NCI-H1105 (cell line): ENCODE data around the gene PPM1J.

Experiments
- DNase-seq: peaks from one replicate; lab custom pipeline; 2025; lab: John Stamatoyannopoulos, UW

PPM1J gene

DNA sequence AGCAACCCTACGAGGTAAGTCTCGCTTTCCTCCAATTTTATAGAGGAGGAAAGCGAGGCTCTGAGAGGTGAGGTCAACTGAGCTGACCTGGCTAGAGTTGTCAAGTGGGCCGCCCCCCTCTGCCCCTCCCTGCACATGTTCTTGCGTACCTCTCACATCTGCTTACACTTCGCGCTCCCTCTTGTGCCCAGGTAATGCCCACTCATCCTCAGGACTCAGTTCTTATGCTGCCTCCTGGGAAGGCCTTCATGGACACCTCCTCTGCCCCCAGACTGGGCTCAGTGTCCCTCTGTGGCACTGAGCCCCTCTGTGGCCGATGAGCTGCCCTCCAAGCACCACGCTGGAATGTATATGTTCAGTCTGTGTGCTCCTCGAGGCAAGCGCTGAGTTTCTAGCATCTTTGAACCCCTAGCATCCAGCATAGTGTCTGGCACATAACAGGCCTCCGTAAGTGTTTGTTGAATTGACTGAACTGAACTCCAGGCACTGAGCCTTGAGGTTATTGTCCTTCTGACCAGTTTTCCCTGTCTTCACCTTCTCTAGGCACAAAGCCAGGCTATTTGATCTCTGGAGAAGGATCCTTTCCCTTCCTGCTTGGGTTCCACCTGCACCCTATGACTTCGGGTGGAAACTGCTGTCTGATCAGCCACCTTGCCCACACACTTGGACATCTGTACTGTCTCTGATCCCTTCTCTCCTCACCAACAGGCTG lies 27.2 kb downstream of the PPM1J start:
- DNase-seq = no peak

DNA sequence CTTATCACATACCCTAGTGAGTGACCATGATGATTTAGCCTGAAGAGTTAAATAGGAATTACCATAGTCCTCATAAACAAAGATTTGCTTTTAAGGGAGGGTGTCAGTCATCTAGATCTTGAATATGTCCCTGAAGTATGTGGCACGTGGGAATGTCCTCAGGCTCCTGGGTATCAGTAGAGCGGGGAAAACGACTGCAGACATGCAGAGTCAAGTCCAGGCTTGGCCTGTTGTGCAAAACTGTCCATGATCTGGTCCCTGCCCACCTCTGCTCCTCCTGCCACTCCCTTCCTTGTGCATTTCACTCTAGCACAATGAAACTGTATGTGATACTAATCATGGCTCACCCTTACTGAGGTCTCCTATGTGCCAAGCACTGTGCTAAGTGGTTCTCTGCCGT lies 27.8 kb downstream of the PPM1J start:
- no peak for DNase-seq

DNA sequence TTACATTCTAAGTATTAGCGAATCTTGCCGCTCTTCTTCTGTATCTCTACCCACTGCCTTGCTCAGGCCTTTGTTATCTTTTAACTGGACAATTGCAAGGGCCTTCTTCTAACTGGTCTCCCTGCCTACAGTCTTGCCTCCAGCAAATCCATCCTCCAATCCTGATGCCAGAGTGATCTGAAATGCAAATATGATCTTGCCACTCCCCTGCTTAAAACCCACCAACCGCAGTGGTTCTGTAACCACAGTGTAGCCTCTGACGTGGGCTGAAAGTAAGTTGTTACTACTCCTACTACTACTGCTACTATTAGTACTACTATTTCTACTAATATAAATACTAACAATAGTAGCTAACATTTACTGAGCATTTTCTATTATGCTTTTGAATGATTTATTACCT lies 28.3 kb downstream of the PPM1J start:
- DNase-seq = no peak

DNA sequence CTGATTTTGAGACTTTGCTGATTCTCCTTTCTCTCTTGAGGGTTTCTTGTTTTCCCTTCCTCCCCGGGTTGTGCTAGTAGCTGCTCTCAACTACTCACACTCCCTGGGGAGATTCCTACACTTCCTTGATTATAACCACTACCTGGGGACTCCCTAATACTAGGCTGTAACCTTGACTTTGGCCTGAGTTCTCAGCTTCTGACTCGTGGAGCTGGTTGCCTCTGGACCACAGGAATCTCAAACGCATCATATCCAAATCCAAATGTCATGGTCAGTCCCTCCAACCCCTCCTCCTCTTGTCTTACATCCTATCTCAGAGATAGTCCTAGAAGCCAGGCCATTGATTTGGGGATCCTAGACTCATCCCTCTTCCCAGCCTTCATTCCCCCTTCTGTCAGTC lies 28.7 kb downstream of the PPM1J start:
- no peak for DNase-seq

DNA sequence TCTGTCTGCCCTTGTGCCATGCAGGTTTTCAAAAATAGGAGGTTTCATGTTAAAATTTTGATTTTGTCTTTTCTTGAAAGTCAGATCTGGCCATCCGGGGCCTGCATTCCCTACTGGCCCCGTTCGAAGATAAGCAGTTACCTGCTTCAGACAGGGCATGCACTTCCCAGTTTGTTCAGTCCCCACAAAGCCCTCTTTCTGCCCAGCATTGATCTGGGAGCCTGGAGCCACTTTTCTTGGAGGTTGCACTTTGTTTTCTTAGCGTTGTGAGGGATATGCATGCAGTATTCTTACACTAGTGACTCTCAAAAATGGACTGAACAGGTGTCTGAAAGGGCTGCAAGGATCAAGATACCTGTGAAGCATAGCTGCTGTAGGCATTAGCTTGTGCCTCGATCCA lies 29.2 kb downstream of the PPM1J start:
- no peak for DNase-seq

DNA sequence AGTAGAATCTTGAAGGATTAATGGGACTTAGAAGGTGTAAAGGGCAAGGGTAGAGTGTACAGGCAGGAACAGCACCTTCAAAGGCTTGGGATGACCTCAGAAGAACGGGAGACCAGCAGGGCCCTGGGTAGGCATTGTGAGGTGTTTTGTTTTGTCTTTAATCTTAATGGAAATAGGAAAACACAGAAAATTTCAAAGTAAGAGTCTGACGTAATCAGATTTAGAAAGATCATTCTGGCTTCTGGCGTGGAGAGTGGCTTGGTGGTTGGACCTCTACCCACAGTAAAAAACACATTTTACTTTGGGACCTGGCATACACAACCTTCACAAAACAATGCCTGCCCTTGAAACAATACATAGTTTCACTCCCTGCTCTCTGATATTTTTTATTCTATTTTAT lies 36.5 kb downstream of the PPM1J start:
- DNase-seq = no peak

DNA sequence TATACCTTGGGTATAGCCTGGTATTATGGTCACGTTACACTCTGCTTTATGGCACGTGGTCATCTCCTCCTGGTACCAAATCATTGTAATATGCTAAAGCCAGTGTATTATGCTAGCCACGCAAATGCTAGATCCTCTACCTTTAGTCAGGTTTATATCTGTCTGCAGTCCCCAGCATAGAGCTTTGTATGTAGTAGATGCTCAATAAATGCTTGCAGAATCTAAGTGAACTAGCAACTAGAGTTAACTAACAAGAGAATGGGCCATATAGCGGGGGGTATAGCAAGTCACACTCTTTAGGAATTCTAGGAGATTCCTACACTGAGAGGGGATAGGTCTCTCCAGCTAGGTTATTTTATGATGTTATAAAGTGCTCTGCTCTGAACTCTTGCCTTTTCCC lies 37.6 kb downstream of the PPM1J start:
- DNase-seq = no peak

DNA sequence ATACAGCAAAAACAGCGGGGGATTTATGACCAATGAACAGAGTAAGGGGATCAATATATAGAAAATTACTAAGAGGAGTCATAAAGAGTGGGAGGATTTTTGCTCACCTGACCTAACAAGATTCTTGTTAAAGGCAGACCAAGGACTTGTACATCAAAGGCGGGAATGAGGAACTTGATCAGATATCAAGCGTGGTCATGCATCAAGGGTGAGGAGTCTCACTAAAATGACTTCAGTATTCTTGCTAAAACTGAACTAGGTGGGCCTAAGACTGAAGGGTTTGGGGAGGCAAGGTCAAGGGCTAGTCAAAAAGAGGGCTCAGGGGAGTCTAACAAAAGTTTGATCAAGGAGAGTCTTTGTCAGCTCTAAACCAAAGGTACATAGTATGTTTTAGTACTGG lies 38.6 kb downstream of the PPM1J start:
- no peak for DNase-seq

DNA sequence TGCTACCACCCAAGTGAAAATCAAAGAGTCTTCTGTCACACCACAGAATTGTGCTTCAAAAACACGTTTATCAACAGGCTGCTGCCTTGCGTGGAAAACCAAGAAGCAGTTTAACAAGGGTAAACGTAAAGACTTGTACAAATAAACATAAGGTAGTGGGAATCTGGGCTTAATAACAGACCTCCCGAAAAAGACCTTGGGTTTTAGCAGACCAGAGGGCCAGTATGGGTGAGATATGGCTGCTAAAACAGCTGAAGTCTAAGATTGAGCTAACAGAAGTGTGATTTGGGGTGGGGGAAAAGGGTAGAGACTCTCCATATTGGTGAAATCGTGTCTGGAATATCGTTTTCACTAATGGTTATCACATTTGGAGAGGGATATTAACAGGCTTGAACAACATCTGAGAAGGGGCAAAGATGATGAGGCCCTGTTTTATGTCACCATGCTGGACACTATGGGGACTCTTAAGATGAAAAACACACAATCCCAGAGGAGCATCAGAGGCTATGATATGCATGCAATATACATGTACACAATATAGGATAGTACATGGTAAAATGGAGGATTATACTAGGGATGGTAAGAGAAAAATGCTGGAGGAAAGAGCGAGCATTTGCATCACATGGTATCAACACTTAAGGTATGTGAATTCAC lies 39.3 kb downstream of the PPM1J start:
- no peak for DNase-seq

DNA sequence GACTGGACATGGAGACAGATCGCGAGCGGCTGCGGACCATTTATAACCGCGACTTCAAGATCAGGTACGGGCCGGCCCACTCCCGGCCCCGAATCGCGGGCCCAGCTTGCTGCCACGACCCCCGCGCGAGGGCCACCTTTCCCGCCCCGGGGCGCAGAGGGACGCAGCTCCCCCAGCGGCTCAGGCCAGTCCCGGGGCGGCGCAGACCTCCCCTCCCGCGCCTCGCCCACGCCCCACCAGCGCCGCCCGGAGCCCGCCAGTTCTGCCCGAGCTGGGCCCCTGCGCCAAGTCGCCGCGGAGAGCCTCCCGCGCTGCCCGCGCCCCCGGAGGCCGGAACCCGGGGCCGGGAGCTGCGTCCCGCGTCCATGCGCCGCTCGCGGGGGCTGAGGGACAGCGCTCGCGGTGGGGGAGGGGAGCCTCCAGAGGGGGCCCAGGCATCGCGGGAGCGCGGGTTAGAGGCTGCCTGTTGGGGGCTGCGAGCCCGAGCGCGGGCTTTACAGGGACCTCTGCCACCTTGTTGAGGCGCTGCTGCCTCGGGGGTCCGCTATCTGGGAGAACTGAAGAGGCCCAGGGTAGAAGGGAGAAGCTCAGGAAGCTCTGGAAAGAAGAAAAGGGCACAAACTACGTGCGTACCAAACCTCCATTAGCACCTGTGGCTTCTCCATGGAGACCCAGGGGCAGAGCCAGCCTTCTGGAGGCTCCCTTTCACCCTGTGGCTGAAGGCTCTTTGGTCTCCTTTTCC lies 40.0 kb downstream of the PPM1J start:
- peak; percentile 49 for DNase-seq

DNA sequence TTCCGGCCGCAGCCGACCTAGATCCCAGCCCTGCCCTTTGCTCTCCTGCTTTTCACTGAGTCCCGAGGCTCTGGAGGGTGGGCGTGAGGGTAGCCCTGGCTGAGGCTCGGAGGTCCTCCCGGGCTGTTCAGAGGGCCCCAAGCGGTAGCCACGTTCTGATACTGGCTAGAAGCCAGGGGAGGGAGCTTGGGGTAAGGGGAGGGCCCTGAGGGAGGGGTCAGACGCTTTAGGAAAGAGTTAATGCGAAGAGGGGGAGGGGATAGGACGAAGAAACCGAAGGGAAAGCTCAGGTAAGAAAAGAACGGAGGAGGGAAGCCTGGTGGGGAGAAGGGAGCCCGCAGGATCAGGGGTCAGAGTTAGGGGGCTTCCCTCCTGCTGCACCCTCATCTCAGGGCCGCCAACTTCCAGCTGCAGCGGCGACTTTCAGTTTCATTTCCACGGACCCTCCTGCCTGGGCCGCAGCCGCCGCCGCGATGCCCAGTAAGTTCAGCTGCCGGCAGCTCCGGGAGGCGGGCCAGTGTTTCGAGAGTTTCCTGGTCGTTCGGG lies 40.6 kb downstream of the PPM1J start, which contains the start of gene MOV10:
Gene MOV10 (plus strand): TSS at position 220 of the 546 bp plus-strand sequence. CDS start 254 bp downstream, at position 474.
- peak; percentile 62 for DNase-seq

DNA sequence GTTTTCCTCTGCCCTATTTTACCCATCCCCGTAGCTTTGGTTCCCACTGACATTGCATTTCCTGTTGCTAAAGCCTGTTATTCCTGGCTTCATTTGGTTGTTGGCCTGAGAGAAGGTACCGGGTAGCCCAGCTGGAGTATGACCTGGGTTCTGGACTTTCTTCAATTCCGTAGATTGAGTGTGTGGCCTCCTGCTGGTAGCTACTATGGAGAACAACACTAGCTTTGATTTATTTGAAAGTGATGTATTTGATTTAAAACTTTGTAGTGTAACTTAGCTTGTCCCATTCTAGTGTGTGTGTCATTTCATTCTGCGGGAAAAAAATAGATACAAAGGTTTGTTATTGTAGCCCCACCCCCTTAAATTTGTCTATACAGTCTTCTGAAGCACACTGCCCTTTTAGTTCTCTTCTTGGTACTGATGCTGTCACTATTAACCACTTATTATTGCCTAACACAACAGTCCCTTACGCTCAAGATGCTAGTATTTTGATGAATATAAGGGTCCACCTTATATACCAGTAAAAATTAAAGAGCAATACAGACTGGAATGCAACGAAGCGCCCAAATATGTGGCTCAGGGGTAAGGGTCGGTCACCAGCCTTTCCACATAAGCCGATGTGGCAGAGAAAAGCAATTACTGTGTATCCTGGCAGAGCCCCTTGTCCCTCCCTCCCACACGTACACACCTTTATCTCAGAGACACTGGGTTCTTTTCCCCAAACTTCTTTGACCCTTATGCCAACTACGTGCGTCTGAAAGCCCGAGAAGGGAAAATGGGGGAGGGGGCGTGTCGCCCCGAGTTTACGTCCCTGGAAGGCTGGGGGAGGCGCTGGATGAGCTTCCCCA lies 41.3 kb downstream of the PPM1J start:
- DNase-seq = peak; percentile 20

DNA sequence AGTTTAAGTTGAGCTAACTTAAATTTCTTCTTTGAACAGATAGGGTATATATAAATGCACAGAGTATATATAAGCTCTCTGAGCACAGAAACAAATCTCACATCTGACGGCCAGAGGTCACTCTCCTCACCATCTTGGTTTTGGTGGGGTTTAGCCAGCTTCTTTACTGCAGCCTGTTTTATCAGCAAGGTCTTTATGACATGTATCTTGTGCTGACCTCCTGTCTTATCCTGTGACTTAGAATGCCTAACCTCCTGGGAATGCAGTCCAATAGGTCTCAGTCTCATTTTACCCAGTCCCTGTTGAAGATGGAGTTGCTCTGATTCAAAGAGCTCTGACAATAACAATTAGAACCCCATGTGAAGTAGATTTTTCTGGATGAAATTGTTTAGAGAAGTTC lies 42.3 kb downstream of the PPM1J start:
- no peak for DNase-seq

DNA sequence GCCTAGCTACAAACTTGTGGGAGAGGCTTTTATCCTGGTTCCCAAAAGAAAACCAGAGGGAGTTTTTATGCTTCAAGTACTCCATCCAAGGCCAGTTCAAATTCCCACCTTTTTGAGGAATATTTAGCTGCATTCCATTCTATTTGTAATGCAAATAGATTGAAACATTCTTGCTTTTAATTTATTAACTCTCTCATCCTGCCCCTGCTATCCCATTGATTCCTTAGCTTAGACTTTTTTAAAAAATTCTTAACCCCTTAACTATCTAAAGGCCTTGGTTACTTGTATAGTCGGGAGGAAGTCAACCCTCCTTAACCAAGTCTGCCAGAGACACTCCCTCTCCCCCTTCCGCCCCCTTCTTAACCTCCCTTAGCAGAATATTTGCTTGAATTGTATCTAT lies 43.1 kb downstream of the PPM1J start:
- DNase-seq = no peak

DNA sequence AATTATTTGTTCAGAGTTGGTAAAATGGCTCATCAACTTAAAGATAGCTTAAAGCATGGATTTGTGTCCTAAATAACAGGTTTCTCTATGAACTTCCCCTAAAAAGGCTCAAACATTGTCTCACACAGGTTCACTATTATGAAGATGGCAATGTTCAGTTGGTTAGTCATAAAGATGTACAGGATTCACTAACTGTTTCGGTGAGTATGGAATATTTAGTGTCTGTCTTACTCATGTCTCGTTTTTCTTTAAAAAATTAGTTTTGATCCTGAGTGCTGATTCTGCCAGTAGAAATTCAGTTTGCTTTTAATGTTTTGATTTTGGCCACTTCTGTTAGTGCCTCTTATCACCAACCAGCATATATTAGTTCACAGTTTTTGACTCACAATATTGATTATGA lies 48.2 kb downstream of the PPM1J start:
- DNase-seq = no peak

DNA sequence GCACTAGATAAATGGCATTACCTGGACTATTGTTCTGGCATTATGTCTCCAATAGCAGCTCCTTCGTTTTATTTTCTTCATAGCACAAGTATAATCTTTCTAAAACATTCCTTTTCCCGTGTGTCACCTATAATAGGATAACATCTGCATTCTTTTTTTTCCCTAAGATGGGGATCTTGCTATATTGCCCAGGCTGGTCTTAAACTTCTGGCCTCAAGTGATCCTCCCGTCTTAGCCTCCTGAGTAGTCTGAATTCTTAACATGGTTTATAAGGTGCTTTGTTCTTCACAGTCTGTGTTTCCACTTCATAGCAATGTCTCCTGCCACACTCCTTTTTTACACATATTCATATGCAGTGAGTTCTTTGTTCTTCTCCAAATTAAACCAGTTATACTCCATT lies 49.3 kb downstream of the PPM1J start:
- DNase-seq = no peak
